ENCODE data around the gene YPEL2.

Gene YPEL2

GRCh38 chr17:59413014-59413766, 81.7 kb downstream of the YPEL2 start:
- TF ChIP-seq REST (IDR thresholded peaks at IDR 0.05; ENCODE audit: insufficient read depth in 1 of 2, low read depth in 2 of 2, low read length in 2 of 2), result no peak
- no peak for TF ChIP-seq FOXP2 (optimal IDR thresholded peaks at IDR 0.05; ENCODE audit: borderline replicate concordance, extremely low read depth, extremely low read length, insufficient read depth)
- no peak for TF ChIP-seq SIN3A (IDR thresholded peaks at IDR 0.05; ENCODE audit: borderline replicate concordance, insufficient read depth, low read length)
- no peak for TF ChIP-seq POLR2AphosphoS5 (IDR thresholded peaks at IDR 0.05; ENCODE audit: low read depth, low read length)
- TF ChIP-seq TAF1 (IDR thresholded peaks at IDR 0.05; ENCODE audit: borderline replicate concordance, insufficient read depth, low read length), result no peak

- no peak for TF ChIP-seq POLR2AphosphoS5 (IDR thresholded peaks at IDR 0.05; ENCODE audit: low read depth, low read length)
- TF ChIP-seq SIN3A (IDR thresholded peaks at IDR 0.05; ENCODE audit: borderline replicate concordance, insufficient read depth, low read length), result no peak
- TF ChIP-seq FOXP2 (optimal IDR thresholded peaks at IDR 0.05; ENCODE audit: borderline replicate concordance, extremely low read depth, extremely low read length, insufficient read depth), result no peak
- TF ChIP-seq TAF1 (IDR thresholded peaks at IDR 0.05; ENCODE audit: borderline replicate concordance, insufficient read depth, low read length), result no peak
Measured at GRCh38 chr17:59415397-59415796, 83.9 kb downstream of the YPEL2 start.

- TF ChIP-seq POLR2AphosphoS5 (IDR thresholded peaks at IDR 0.05; ENCODE audit: low read depth, low read length) (no peak), TAF1 (IDR thresholded peaks at IDR 0.05; ENCODE audit: borderline replicate concordance, insufficient read depth, low read length) (no peak), REST (IDR thresholded peaks at IDR 0.05; ENCODE audit: insufficient read depth in 1 of 2, low read depth in 2 of 2, low read length in 2 of 2) (no peak), SIN3A (IDR thresholded peaks at IDR 0.05; ENCODE audit: borderline replicate concordance, insufficient read depth, low read length) (no peak), FOXP2 (optimal IDR thresholded peaks at IDR 0.05; ENCODE audit: borderline replicate concordance, extremely low read depth, extremely low read length, insufficient read depth) (no peak)
Measured at GRCh38 chr17:59416184-59416583, 84.7 kb downstream of the YPEL2 start.

- TF ChIP-seq FOXP2 (optimal IDR thresholded peaks at IDR 0.05; ENCODE audit: borderline replicate concordance, extremely low read depth, extremely low read length, insufficient read depth) (no peak), POLR2AphosphoS5 (IDR thresholded peaks at IDR 0.05; ENCODE audit: low read depth, low read length) (no peak), SIN3A (IDR thresholded peaks at IDR 0.05; ENCODE audit: borderline replicate concordance, insufficient read depth, low read length) (no peak)
Measured at GRCh38 chr17:59417452-59417851, 86.0 kb downstream of the YPEL2 start.

GRCh38 chr17:59418732-59419166, 87.3 kb downstream of the YPEL2 start:
- TF ChIP-seq FOXP2 (optimal IDR thresholded peaks at IDR 0.05; ENCODE audit: borderline replicate concordance, extremely low read depth, extremely low read length, insufficient read depth) (no peak), SIN3A (IDR thresholded peaks at IDR 0.05; ENCODE audit: borderline replicate concordance, insufficient read depth, low read length) (no peak), POLR2AphosphoS5 (IDR thresholded peaks at IDR 0.05; ENCODE audit: low read depth, low read length) (no peak), REST (IDR thresholded peaks at IDR 0.05; ENCODE audit: insufficient read depth in 1 of 2, low read depth in 2 of 2, low read length in 2 of 2) (no peak), TAF1 (IDR thresholded peaks at IDR 0.05; ENCODE audit: borderline replicate concordance, insufficient read depth, low read length) (no peak)

GRCh38 chr17:59420901-59421300, 89.4 kb downstream of the YPEL2 start:
- TF ChIP-seq POLR2AphosphoS5 (IDR thresholded peaks at IDR 0.05; ENCODE audit: low read depth, low read length) (no peak), FOXP2 (optimal IDR thresholded peaks at IDR 0.05; ENCODE audit: borderline replicate concordance, extremely low read depth, extremely low read length, insufficient read depth) (no peak), TAF1 (IDR thresholded peaks at IDR 0.05; ENCODE audit: borderline replicate concordance, insufficient read depth, low read length) (no peak), REST (IDR thresholded peaks at IDR 0.05; ENCODE audit: insufficient read depth in 1 of 2, low read depth in 2 of 2, low read length in 2 of 2) (no peak), SIN3A (IDR thresholded peaks at IDR 0.05; ENCODE audit: borderline replicate concordance, insufficient read depth, low read length) (no peak)

All from PFSK-1 (cell line).